Measurements from ENCODE around the gene STON2. TPM values are rescaled to one million over a fixed set of nuclear protein-coding genes. Genes with fewer than 3 reads are reported as not detected.

The STON2 gene
- total and polyA plus RNA-seq, 4 donors = 1.9 to 30.0 (median 7.3) TPM

DNA sequence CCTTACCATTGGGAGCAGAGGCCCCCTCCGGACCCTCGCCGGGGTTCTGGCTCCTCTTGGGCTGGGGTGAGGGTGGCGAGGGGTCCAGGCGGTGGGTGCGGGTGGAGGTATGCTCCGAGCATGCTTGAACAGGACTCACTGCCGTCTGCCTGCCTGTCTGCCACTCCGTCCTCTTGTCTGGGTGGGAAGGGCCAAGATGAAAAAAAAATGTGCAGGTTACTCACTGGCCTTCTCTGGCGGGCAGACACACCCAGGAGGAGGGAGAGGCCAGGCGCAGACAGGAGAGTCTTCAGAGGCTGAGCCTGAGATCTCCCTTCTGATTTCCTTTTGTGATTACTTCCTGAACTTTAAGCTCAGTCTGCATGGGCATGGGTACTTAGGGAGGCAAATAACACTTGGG lies 76.1 kb downstream of the STON2 start:
- Histone ChIP-seq H3K27ac (ENCODE audit: low read depth in 1 of 2, low read length in 2 of 2) (no peak overlapping the region), H3K4me3 (ENCODE audit: low read depth in 1 of 3, low read length in 3 of 3) (no peak overlapping the region)

DNA sequence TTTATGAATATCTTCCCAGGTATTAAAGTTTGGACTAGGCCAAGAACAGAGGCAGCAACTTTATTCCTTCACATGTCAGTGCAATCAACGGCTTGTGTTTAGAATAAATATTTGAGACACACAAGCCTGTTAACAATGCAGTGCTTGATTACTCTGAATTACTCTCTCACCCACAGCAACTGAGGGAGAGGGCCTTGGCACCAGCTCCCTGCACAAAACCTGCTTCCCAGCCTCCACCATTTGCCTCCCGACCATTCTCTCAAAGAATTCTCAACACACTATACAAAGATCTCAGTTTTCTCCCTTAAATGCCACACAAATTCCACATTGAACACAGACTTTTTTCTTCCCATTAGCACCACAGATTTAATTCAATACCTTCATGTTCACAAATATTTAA lies 77.0 kb downstream of the STON2 start:
- Histone ChIP-seq H3K9ac (ENCODE audit: low read depth in 1 of 2, low read length in 2 of 2) (no peak overlapping the region), H3K27ac (ENCODE audit: low read depth in 1 of 2, low read length in 2 of 2) (no peak overlapping the region)
- DNase-seq (ENCODE audit: low spot score) = no peak

More for the DNA sequence above, 76.1 kb downstream of the STON2 start:
- WGBS = 72% methylated on average over 11 of the region's 11 CpGs
- TF ChIP-seq TAF1 (conservative IDR thresholded peaks at IDR 0.05) (no peak), JUND (IDR thresholded peaks at IDR 0.05) (no peak), SP1 (IDR thresholded peaks at IDR 0.05) (no peak)
- TF ChIP-seq, protein P1, sequence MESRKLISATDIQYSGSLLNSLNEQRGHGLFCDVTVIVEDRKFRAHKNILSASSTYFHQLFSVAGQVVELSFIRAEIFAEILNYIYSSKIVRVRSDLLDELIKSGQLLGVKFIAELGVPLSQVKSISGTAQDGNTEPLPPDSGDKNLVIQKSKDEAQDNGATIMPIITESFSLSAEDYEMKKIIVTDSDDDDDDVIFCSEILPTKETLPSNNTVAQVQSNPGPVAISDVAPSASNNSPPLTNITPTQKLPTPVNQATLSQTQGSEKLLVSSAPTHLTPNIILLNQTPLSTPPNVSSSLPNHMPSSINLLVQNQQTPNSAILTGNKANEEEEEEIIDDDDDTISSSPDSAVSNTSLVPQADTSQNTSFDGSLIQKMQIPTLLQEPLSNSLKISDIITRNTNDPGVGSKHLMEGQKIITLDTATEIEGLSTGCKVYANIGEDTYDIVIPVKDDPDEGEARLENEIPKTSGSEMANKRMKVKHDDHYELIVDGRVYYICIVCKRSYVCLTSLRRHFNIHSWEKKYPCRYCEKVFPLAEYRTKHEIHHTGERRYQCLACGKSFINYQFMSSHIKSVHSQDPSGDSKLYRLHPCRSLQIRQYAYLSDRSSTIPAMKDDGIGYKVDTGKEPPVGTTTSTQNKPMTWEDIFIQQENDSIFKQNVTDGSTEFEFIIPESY (IDR thresholded peaks at IDR 0.05) = no peak
- TF ChIP-seq, protein P2, sequence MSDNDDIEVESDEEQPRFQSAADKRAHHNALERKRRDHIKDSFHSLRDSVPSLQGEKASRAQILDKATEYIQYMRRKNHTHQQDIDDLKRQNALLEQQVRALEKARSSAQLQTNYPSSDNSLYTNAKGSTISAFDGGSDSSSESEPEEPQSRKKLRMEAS (IDR thresholded peaks at IDR 0.05) = no peak
- DNase-seq (ENCODE audit: low spot score) = no peak
- Histone ChIP-seq H3K4me1 (ENCODE audit: control insufficient read depth in 4 of 4, insufficient read depth in 4 of 4, low read length in 3 of 4) (peaks cover 0 to 6% (median 0%) of the 10 kb centered on the region in 4 donors), H3K9ac (ENCODE audit: low read depth in 1 of 2, low read length in 2 of 2) (no peak overlapping the region), H3K27me3 (ENCODE audit: control insufficient read depth in 4 of 4, insufficient read depth in 4 of 4, low read length in 3 of 4) (no peaks in the 10 kb centered on the region), H3K9me3 (ENCODE audit: control insufficient read depth in 4 of 4, low read length in 3 of 4) (no peaks in the 10 kb centered on the region), H3K36me3 (ENCODE audit: control insufficient read depth in 4 of 4, insufficient read depth in 3 of 4, low read depth in 1 of 4, low read length in 3 of 4) (no peaks in the 10 kb centered on the region)

More for the DNA sequence above, 77.0 kb downstream of the STON2 start:
- WGBS = 61% methylated on average over 2 of the region's 2 CpGs
- Histone ChIP-seq H3K27me3 (ENCODE audit: control insufficient read depth in 4 of 4, insufficient read depth in 4 of 4, low read length in 3 of 4) (no peaks in the 10 kb centered on the region), H3K36me3 (ENCODE audit: control insufficient read depth in 4 of 4, insufficient read depth in 3 of 4, low read depth in 1 of 4, low read length in 3 of 4) (no peaks in the 10 kb centered on the region), H3K4me1 (ENCODE audit: control insufficient read depth in 4 of 4, insufficient read depth in 4 of 4, low read length in 3 of 4) (peaks cover 0 to 6% (median 0%) of the 10 kb centered on the region in 4 donors), H3K9me3 (ENCODE audit: control insufficient read depth in 4 of 4, low read length in 3 of 4) (no peaks in the 10 kb centered on the region), H3K4me3 (ENCODE audit: low read depth in 1 of 3, low read length in 3 of 3) (no peak overlapping the region)
- TF ChIP-seq FOXA1 (IDR thresholded peaks at IDR 0.05) (no peak), FOXA2 (IDR thresholded peaks at IDR 0.05) (no peak), SP1 (IDR thresholded peaks at IDR 0.05) (no peak), RXRA (IDR thresholded peaks at IDR 0.05) (no peak), TAF1 (conservative IDR thresholded peaks at IDR 0.05) (no peak), RAD21 (IDR thresholded peaks at IDR 0.05) (no peak), NR2F2 (IDR thresholded peaks at IDR 0.05) (no peak)
- TF ChIP-seq, protein P1 (IDR thresholded peaks at IDR 0.05) = no peak
- TF ChIP-seq, protein P3, sequence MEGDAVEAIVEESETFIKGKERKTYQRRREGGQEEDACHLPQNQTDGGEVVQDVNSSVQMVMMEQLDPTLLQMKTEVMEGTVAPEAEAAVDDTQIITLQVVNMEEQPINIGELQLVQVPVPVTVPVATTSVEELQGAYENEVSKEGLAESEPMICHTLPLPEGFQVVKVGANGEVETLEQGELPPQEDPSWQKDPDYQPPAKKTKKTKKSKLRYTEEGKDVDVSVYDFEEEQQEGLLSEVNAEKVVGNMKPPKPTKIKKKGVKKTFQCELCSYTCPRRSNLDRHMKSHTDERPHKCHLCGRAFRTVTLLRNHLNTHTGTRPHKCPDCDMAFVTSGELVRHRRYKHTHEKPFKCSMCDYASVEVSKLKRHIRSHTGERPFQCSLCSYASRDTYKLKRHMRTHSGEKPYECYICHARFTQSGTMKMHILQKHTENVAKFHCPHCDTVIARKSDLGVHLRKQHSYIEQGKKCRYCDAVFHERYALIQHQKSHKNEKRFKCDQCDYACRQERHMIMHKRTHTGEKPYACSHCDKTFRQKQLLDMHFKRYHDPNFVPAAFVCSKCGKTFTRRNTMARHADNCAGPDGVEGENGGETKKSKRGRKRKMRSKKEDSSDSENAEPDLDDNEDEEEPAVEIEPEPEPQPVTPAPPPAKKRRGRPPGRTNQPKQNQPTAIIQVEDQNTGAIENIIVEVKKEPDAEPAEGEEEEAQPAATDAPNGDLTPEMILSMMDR (IDR thresholded peaks at IDR 0.05; ENCODE audit: low read depth, low read length, missing input control) = no peak
